HEK293 (cell line): ENCODE results near the gene RHBG.

Experiments
- CTCF ChIA-PET: fragments of 350-600 bp; formaldehyde crosslinking; extraction: SDS; loops from one replicate; lab custom pipeline; 2021; ENCODE audit warnings: antibody characterized with exemption; lab: Yijun Ruan, JAX
- POLR2A ChIA-PET: fragments of 300-600 bp; formaldehyde crosslinking; extraction: SDS; loops from one replicate; lab custom pipeline; 2020; ENCODE audit warnings: antibody characterized with exemption, inconsistent platforms; lab: Yijun Ruan, JAX
- H3K27ac ChIP-seq: fragments of 200-500 bp; sonication (Bioruptor generic); 2 replicates; pipeline ENCODE4 v1.5.1; 2014; ENCODE audit warnings: low read depth, low read length, control low read depth, inconsistent platforms; ENCODE audit errors: extremely low read depth
- H3K36me3 ChIP-seq, 2 experiments: fragments of 200-500 bp in 1 of 2; sonication (Bioruptor generic) in 1 of 2; 1 replicate in 1 of 2; 2 replicates in 1 of 2; pipeline ENCODE4 v1.5.1; 2014 to 2017; ENCODE audit warnings: inconsistent platforms in 2 of 2, low read length in 2 of 2; ENCODE audit not compliant: control insufficient read depth in 2 of 2, insufficient read depth in 1 of 2
- H3K4me1 ChIP-seq: fragments of 200-500 bp; sonication (Bioruptor generic); 2 replicates; pipeline ENCODE4 v1.5.1; 2014; ENCODE audit warnings: mild to moderate bottlenecking, low read length, inconsistent platforms; ENCODE audit not compliant: control insufficient read depth, insufficient read depth
- H3K4me3 ChIP-seq: 2 replicates; pipeline ENCODE4 v1.5.1; 2011; ENCODE audit warnings: low read depth, mild to moderate bottlenecking, control low read depth, low read length, moderate library complexity
- H3K9me3 ChIP-seq: fragments of 200-500 bp; sonication (Bioruptor generic); 2 replicates; pipeline ENCODE4 v1.5.1; 2014; ENCODE audit warnings: low read depth, low read length, inconsistent platforms; ENCODE audit not compliant: control insufficient read depth, insufficient read depth
- GLIS1 ChIP-seq: fragments of 450-650 bp; formaldehyde crosslinking; IDR thresholded peaks from 2 replicates; pipeline ENCODE4 v1.5.1; 2016; ENCODE audit warnings: missing biosample characterization, missing genetic modification characterization
- GLIS2 ChIP-seq: fragments of 450-650 bp; formaldehyde crosslinking; IDR thresholded peaks from 2 replicates; pipeline ENCODE4 v1.5.1; 2016; ENCODE audit warnings: missing biosample characterization, missing genetic modification characterization
- KLF1 ChIP-seq: fragments of 450-650 bp; formaldehyde crosslinking; IDR thresholded peaks from 2 replicates; pipeline ENCODE4 v1.5.1; 2016; ENCODE audit warnings: missing biosample characterization, missing genetic modification characterization
- KLF8 ChIP-seq: fragments of 450-650 bp; formaldehyde crosslinking; IDR thresholded peaks from 2 replicates; pipeline ENCODE4 v1.5.1; 2016; ENCODE audit warnings: missing biosample characterization, missing genetic modification characterization
- OSR2 ChIP-seq: fragments of 450-650 bp; formaldehyde crosslinking; IDR thresholded peaks from 2 replicates; pipeline ENCODE4 v1.5.1; 2016; ENCODE audit warnings: missing biosample characterization, missing genetic modification characterization
- SETDB1 ChIP-seq: IDR thresholded peaks from one replicate; pipeline ENCODE4 v1.6.1; 2017; ENCODE audit warnings: mild to moderate bottlenecking, low read length, moderate library complexity, mixed read lengths; ENCODE audit not compliant: insufficient read length
- ZFP37 ChIP-seq: fragments of 450-650 bp; formaldehyde crosslinking; IDR thresholded peaks from 2 replicates; pipeline ENCODE4 v1.5.1; 2016; ENCODE audit warnings: missing biosample characterization, missing genetic modification characterization
- ZNF157 ChIP-seq: fragments of 450-650 bp; formaldehyde crosslinking; IDR thresholded peaks from 2 replicates; pipeline ENCODE4 v1.5.1; 2016; ENCODE audit warnings: missing biosample characterization, missing genetic modification characterization
- ZNF2 ChIP-seq: fragments of 450-650 bp; formaldehyde crosslinking; IDR thresholded peaks from 2 replicates; pipeline ENCODE4 v1.5.1; 2016; ENCODE audit warnings: missing biosample characterization, missing genetic modification characterization
- ZNF211 ChIP-seq: fragments of 450-650 bp; formaldehyde crosslinking; IDR thresholded peaks from 2 replicates; pipeline ENCODE4 v1.5.1; 2016; ENCODE audit warnings: low read depth, missing biosample characterization, missing genetic modification characterization
- ZNF335 ChIP-seq: fragments of 450-650 bp; formaldehyde crosslinking; conservative IDR thresholded peaks from 2 replicates; pipeline ENCODE4 v1.5.1; 2016; ENCODE audit warnings: missing biosample characterization, missing genetic modification characterization
- ZNF529 ChIP-seq: fragments of 450-650 bp; formaldehyde crosslinking; IDR thresholded peaks from 2 replicates; pipeline ENCODE4 v1.5.1; 2017; ENCODE audit warnings: missing genetic modification characterization, missing biosample characterization; ENCODE audit not compliant: insufficient replicate concordance
- ZNF549 ChIP-seq: fragments of 450-650 bp; IDR thresholded peaks from 2 replicates; pipeline ENCODE4 v1.5.1; 2018; ENCODE audit warnings: missing biosample characterization, missing genetic modification characterization, mild to moderate bottlenecking, inconsistent platforms, moderate library complexity
- ZNF600 ChIP-seq: fragments of 450-650 bp; formaldehyde crosslinking; IDR thresholded peaks from 2 replicates; pipeline ENCODE4 v1.5.1; 2016; ENCODE audit warnings: missing biosample characterization, missing genetic modification characterization
- ZSCAN30 ChIP-seq: fragments of 450-650 bp; IDR thresholded peaks from 2 replicates; pipeline ENCODE4 v1.5.1; 2018; ENCODE audit warnings: missing biosample characterization, mild to moderate bottlenecking, missing genetic modification characterization, moderate library complexity
- TF ChIP-seq, protein P1 (sequence below): fragments of 450-650 bp; formaldehyde crosslinking; IDR thresholded peaks from 2 replicates; pipeline ENCODE4 v1.5.1; 2016; ENCODE audit warnings: missing biosample characterization, missing genetic modification characterization
- TF ChIP-seq, protein P2 (sequence below): IDR thresholded peaks from 2 replicates; pipeline ENCODE4 v1.6.1; 2011; ENCODE audit warnings: mild to moderate bottlenecking, low read depth, low read length, borderline replicate concordance
- TF ChIP-seq, protein P3 (sequence below): fragments of 450-650 bp; formaldehyde crosslinking; IDR thresholded peaks from 2 replicates; pipeline ENCODE4 v1.5.1; 2017; ENCODE audit warnings: missing biosample characterization, mild to moderate bottlenecking, missing genetic modification characterization, moderate library complexity
- TF ChIP-seq, protein P4 (sequence below): fragments of 450-650 bp; formaldehyde crosslinking; IDR thresholded peaks from 2 replicates; pipeline ENCODE4 v1.5.1; 2017; ENCODE audit warnings: missing biosample characterization, missing genetic modification characterization
- TF ChIP-seq, protein P5 (sequence below): fragments of 450-650 bp; formaldehyde crosslinking; IDR thresholded peaks from 2 replicates; pipeline ENCODE4 v1.5.1; 2016; ENCODE audit warnings: missing biosample characterization, missing genetic modification characterization
- TF ChIP-seq, protein P6 (sequence below): fragments of 450-650 bp; formaldehyde crosslinking; IDR thresholded peaks from 2 replicates; pipeline ENCODE4 v1.5.1; 2016; ENCODE audit warnings: missing biosample characterization, missing genetic modification characterization

RHBG gene

DNA sequence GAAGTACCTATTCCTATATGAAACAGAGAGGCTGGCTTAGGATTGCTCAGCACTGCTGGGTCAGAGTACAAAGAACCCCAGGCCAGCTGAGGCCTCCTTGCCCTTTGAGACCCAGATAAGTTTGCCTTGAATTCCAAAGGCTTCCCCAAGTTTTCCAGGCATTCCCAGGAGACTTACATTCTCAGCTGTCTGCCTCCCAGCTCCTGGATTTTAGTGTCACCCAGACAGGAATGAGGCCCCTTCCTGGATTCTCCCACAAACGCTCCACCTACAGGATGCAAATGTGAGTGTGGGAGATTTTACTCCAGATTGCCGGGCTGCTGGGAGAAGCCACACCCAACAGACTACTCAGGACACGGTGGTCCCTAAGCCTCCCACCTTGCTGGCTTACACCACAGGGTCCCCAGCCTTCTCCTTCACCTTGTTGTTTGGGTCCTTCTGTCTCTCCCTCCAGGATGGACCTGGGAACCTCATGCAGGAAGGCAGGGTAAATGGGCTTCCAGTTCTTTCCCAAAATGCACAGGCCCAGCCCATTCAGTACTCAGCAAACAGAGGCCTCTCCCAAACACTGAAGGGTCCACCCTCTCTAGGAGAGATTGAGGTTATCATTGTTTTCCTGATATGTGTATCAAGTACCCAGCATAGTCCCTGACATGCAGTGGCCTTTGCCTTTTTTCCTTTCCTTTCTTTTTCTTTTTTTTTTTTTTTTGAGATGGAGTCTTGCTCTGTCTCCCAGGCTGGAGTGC, 10.6 kb downstream of the RHBG start (continued):
- TF ChIP-seq, protein P1, sequence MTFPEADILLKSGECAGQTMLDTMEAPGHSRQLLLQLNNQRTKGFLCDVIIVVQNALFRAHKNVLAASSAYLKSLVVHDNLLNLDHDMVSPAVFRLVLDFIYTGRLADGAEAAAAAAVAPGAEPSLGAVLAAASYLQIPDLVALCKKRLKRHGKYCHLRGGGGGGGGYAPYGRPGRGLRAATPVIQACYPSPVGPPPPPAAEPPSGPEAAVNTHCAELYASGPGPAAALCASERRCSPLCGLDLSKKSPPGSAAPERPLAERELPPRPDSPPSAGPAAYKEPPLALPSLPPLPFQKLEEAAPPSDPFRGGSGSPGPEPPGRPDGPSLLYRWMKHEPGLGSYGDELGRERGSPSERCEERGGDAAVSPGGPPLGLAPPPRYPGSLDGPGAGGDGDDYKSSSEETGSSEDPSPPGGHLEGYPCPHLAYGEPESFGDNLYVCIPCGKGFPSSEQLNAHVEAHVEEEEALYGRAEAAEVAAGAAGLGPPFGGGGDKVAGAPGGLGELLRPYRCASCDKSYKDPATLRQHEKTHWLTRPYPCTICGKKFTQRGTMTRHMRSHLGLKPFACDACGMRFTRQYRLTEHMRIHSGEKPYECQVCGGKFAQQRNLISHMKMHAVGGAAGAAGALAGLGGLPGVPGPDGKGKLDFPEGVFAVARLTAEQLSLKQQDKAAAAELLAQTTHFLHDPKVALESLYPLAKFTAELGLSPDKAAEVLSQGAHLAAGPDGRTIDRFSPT (tag by site-specific recombination) = no peak
- TF ChIP-seq, all 188 proteins: peak for 8

DNA sequence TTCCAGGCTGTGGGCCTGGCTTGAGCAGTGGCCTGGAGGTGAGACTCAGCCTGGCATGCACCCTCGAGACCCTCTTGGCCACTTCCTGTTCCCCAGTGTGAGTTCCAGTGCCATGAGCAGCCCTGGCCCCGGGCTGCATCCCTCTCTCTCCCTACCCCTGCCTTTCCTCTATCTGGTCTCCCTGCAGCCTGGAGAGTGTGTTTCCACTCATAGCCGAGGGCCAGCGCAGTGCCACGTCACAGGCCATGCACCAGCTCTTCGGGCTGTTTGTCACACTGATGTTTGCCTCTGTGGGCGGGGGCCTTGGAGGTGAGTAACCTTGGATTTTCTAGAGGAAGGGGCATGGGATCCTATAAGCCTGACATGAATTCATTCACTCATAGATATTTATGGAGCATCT, 13.6 kb downstream of the RHBG start:
- H3K4me3 ChIP-seq = no peak overlapping the region
- H3K36me3 ChIP-seq = no peaks in the 10 kb centered on the region
- H3K27ac ChIP-seq = no peak overlapping the region
- no peaks in the 10 kb centered on the region for H3K4me1 ChIP-seq
- no peaks in the 10 kb centered on the region for H3K9me3 ChIP-seq
- POLR2A ChIA-PET = no interaction called here
- CTCF ChIA-PET = interaction anchor here (0.5 to 17.5 kb wide), 11 partner anchors 12 to 382 kb away, joined by 3 to 439 read pairs (median 5); no protein-coding TSS in a partner anchor
- 0 out of 2 replicates have a peak, but pooled peaks have one; percentile 50 for TF ChIP-seq ZNF335 (tag by site-specific recombination)
- TF ChIP-seq, protein P2, sequence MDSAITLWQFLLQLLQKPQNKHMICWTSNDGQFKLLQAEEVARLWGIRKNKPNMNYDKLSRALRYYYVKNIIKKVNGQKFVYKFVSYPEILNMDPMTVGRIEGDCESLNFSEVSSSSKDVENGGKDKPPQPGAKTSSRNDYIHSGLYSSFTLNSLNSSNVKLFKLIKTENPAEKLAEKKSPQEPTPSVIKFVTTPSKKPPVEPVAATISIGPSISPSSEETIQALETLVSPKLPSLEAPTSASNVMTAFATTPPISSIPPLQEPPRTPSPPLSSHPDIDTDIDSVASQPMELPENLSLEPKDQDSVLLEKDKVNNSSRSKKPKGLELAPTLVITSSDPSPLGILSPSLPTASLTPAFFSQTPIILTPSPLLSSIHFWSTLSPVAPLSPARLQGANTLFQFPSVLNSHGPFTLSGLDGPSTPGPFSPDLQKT = no peak
- TF ChIP-seq, protein P3, sequence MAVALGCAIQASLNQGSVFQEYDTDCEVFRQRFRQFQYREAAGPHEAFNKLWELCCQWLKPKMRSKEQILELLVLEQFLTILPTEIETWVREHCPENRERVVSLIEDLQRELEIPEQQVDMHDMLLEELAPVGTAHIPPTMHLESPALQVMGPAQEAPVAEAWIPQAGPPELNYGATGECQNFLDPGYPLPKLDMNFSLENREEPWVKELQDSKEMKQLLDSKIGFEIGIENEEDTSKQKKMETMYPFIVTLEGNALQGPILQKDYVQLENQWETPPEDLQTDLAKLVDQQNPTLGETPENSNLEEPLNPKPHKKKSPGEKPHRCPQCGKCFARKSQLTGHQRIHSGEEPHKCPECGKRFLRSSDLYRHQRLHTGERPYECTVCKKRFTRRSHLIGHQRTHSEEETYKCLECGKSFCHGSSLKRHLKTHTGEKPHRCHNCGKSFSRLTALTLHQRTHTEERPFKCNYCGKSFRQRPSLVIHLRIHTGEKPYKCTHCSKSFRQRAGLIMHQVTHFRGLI (tag by site-specific recombination) = no peak

DNA sequence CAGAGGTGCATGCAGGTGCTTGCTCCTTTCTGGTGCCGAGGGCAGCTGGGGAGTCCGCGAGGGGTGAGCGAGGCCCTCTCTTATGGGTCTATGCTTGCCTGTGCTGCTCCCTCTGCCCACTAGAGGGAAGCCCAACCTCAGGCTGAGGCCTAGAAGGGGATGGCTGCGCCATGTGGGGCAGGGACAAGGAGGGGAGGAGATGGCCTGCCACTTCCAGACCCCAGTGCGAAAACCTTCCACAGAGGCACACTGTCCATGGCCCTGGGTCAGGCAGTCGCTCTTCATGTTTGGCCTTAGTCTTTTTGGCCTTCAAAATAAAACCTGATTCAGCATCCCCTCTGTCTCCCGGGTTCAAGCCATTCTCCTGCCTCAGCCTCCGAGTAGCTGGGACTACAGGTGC, 14.0 kb downstream of the RHBG start:
- H3K4me1 ChIP-seq = no peaks in the 10 kb centered on the region
- H3K9me3 ChIP-seq = no peaks in the 10 kb centered on the region
- ChIA-PET POLR2A (no interaction called here), CTCF (interaction anchor here (0.6 to 17.5 kb wide), 12 partner anchors 18 to 211 kb away, joined by 3 to 439 read pairs (median 5); no protein-coding TSS in a partner anchor)
- H3K36me3 ChIP-seq = no peaks in the 10 kb centered on the region
- no peak overlapping the region for H3K27ac ChIP-seq
- H3K4me3 ChIP-seq = no peak overlapping the region
- TF ChIP-seq ZNF211 (tag by site-specific recombination) (no peak), KLF8 (tag by site-specific recombination) (no peak), ZNF157 (no peak), KLF1 (tag by site-specific recombination) (no peak), ZNF2 (tag by site-specific recombination) (peak; percentile 67; the same call in 1 of the 2 replicates), ZNF529 (tag by site-specific recombination) (no peak), ZNF600 (tag by site-specific recombination) (no peak), ZFP37 (tag by site-specific recombination) (no peak), ZNF549 (tag by site-specific recombination) (no peak), GLIS1 (tag by site-specific recombination) (peak; percentile 32; the same call in 1 of the 2 replicates), OSR2 (tag by site-specific recombination) (no peak), ZNF335 (tag by site-specific recombination) (0 out of 2 replicates have a peak, but pooled peaks have one; percentile 8), GLIS2 (tag by site-specific recombination) (peak; percentile 88), ZSCAN30 (tag by site-specific recombination) (peak; percentile 29; the same call in 1 of the 2 replicates), SETDB1 (no peak)
- TF ChIP-seq, protein P4, sequence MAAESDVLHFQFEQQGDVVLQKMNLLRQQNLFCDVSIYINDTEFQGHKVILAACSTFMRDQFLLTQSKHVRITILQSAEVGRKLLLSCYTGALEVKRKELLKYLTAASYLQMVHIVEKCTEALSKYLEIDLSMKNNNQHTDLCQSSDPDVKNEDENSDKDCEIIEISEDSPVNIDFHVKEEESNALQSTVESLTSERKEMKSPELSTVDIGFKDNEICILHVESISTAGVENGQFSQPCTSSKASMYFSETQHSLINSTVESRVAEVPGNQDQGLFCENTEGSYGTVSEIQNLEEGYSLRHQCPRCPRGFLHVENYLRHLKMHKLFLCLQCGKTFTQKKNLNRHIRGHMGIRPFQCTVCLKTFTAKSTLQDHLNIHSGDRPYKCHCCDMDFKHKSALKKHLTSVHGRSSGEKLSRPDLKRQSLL (tag by site-specific recombination) = no peak
- TF ChIP-seq, protein P5, sequence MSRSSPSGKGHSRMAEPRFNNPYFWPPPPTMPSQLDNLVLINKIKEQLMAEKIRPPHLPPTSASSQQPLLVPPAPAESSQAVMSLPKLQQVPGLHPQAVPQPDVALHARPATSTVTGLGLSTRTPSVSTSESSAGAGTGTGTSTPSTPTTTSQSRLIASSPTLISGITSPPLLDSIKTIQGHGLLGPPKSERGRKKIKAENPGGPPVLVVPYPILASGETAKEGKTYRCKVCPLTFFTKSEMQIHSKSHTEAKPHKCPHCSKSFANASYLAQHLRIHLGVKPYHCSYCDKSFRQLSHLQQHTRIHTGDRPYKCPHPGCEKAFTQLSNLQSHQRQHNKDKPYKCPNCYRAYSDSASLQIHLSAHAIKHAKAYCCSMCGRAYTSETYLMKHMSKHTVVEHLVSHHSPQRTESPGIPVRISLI (tag by site-specific recombination) = no peak
- TF ChIP-seq, protein P6, sequence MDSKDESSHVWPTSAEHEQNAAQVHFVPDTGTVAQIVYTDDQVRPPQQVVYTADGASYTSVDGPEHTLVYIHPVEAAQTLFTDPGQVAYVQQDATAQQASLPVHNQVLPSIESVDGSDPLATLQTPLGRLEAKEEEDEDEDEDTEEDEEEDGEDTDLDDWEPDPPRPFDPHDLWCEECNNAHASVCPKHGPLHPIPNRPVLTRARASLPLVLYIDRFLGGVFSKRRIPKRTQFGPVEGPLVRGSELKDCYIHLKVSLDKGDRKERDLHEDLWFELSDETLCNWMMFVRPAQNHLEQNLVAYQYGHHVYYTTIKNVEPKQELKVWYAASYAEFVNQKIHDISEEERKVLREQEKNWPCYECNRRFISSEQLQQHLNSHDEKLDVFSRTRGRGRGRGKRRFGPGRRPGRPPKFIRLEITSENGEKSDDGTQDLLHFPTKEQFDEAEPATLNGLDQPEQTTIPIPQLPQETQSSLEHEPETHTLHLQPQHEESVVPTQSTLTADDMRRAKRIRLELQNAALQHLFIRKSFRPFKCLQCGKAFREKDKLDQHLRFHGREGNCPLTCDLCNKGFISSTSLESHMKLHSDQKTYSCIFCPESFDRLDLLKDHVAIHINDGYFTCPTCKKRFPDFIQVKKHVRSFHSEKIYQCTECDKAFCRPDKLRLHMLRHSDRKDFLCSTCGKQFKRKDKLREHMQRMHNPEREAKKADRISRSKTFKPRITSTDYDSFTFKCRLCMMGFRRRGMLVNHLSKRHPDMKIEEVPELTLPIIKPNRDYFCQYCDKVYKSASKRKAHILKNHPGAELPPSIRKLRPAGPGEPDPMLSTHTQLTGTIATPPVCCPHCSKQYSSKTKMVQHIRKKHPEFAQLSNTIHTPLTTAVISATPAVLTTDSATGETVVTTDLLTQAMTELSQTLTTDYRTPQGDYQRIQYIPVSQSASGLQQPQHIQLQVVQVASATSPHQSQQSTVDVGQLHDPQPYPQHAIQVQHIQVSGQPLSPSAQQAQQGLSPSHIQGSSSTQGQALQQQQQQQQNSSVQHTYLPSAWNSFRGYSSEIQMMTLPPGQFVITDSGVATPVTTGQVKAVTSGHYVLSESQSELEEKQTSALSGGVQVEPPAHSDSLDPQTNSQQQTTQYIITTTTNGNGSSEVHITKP (tag by site-specific recombination) = no peak
